Common myeloid progenitor, CD34-positive (primary cell): ENCODE data around the gene ADAM12.
A peak's percentile ranks its signal among the peaks of the same experiment; 100 is the strongest.

Experiments
- CTCF ChIA-PET: fragments of 350-600 bp; sonication (Branson Sonifier 250); formaldehyde crosslinking; loops from one replicate; lab custom pipeline; 2021; ENCODE audit warnings: antibody characterized with exemption; lab: Charles Lee
- POLR2A ChIA-PET: fragments of 350-600 bp; sonication (Branson Sonifier 250); formaldehyde crosslinking; loops from one replicate; lab custom pipeline; 2021; ENCODE audit warnings: antibody characterized with exemption; lab: Charles Lee
- DNase-seq, 3 donors: peaks; one replicate each; pipeline versions ENCODE4 v3.0.0 to v3.0.0-alpha.2; 2013
- H3K27ac ChIP-seq, 2 experiments: 1 replicate in 1 of 2; 2 replicates in 1 of 2; pipeline ENCODE4 v1.7.0; 2013; ENCODE audit warnings: inconsistent platforms in 2 of 2, low read length in 2 of 2, mild to moderate bottlenecking in 2 of 2, low read depth in 1 of 2, moderate library complexity in 1 of 2; ENCODE audit not compliant: severe bottlenecking in 2 of 2, insufficient read depth in 1 of 2, poor library complexity in 1 of 2
- H3K27me3 ChIP-seq, 5 experiments: replicated peaks in 2 of 5; 1 replicate in 3 of 5; 2 replicates in 2 of 5; pipeline versions ENCODE4 v1.6.1 to v1.7.0; 2013; ENCODE audit warnings: low read length in 4 of 5, mild to moderate bottlenecking in 2 of 5, moderate library complexity in 2 of 5, inconsistent platforms in 1 of 5; ENCODE audit not compliant: insufficient read depth in 5 of 5, control insufficient read depth in 4 of 5
- H3K36me3 ChIP-seq, 4 experiments: 1 replicate in 2 of 4; 2 replicates in 2 of 4; pipeline versions ENCODE4 v1.6.1 to v1.7.0; 2013; ENCODE audit warnings: low read length in 3 of 4, control low read depth in 1 of 4, mild to moderate bottlenecking in 1 of 4; ENCODE audit not compliant: control insufficient read depth in 4 of 4, insufficient read depth in 4 of 4
- H3K4me1 ChIP-seq, 4 experiments: 1 replicate in 3 of 4; 2 replicates in 1 of 4; pipeline versions ENCODE4 v1.6.1 to v1.7.1; 2013; ENCODE audit warnings: low read length in 3 of 4, mild to moderate bottlenecking in 3 of 4, control low read depth in 1 of 4, inconsistent platforms in 1 of 4, moderate library complexity in 1 of 4; ENCODE audit not compliant: control insufficient read depth in 4 of 4, insufficient read depth in 4 of 4; ENCODE audit errors: control extremely low read depth in 1 of 4
- H3K4me3 ChIP-seq, 7 experiments: 1 replicate in 4 of 7; 2 replicates in 3 of 7; pipeline versions ENCODE4 v1.5.1 to v1.7.0; 2013; ENCODE audit warnings: mild to moderate bottlenecking in 7 of 7, low read length in 6 of 7, moderate library complexity in 6 of 7, inconsistent platforms in 2 of 7, low read depth in 2 of 7, control low read depth in 1 of 7; ENCODE audit not compliant: insufficient read depth in 4 of 7, control insufficient read depth in 1 of 7; ENCODE audit errors: extremely low read depth in 1 of 7
- H3K9me3 ChIP-seq, 5 experiments: 1 replicate in 4 of 5; 2 replicates in 1 of 5; pipeline versions ENCODE4 v1.6.1 to v1.7.1; 2013; ENCODE audit warnings: low read length in 4 of 5, mild to moderate bottlenecking in 2 of 5, inconsistent platforms in 1 of 5, low read depth in 1 of 5, moderate library complexity in 1 of 5; ENCODE audit not compliant: control insufficient read depth in 4 of 5, insufficient read depth in 2 of 5; ENCODE audit errors: control extremely low read depth in 1 of 5
- WGBS: methylation state at CpG from one replicate; pipeline ENCODE4 v1.1.5; 2013; ENCODE audit not compliant: insufficient coverage; 5-methylcytosine and 5-hydroxymethylcytosine counted together

Gene ADAM12

GRCh38 chr10:126135941-126136595, 252.2 kb downstream of the ADAM12 start:
- POLR2A ChIA-PET: no interaction called here
- Histone ChIP-seq H3K36me3 (no peaks in the 10 kb centered on the region), H3K4me1 (peaks cover 12 to 22% (median 17%) of the 10 kb centered on the region in 4 experiments), H3K27me3 (no peaks in the 10 kb centered on the region), H3K4me3 (peak overlapping the region in 5 of 7 experiments; percentile 2 to 42 (median 4)), H3K27ac (peak overlapping the region in 1 of 2 experiments; percentile 15), H3K9me3 (peaks cover 0 to 4% (median 0%) of the 10 kb centered on the region in 5 experiments)
- CTCF ChIA-PET: interaction anchor here (0.8 to 1.3 kb wide), 4 partner anchors 21 to 368 kb away, joined by 3 read pairs; no protein-coding TSS in a partner anchor
- WGBS: 14% methylated on average over 4 of the region's 8 CpGs
- DNase-seq: peak; percentile 26 to 70 (median 56)

DNA sequence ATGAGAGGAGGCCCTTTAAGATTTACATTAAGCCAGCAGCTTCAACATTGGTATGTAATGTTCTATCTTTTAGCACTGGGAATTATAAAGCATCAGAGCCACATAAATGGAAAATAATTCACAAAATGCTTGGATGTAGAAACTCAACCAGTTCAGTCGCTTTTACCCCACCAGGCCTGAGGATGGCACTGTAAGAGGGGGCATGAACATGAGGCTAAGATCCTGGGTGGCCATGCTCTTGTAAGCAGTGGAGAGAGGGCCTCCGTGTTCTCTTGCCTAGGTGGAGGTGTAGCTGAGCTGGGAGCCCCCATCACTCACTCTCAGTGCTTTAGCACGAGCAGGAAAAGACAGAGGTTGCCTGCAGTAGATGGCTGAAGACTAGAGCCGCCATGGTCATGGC, 253.1 kb downstream of the ADAM12 start:
- CTCF ChIA-PET: interaction anchor here (1.0 kb wide), 1 partner anchor 11 kb away, joined by 3 read pairs; no protein-coding TSS in a partner anchor
- no peak overlapping the region for H3K4me3 ChIP-seq
- WGBS: 96% methylated on average over 3 of the region's 4 CpGs
- no peaks in the 10 kb centered on the region for H3K36me3 ChIP-seq
- H3K9me3 ChIP-seq: peaks cover 0 to 4% (median 0%) of the 10 kb centered on the region in 5 experiments
- peaks cover 12 to 22% (median 17%) of the 10 kb centered on the region in 4 experiments for H3K4me1 ChIP-seq
- no peaks in the 10 kb centered on the region for H3K27me3 ChIP-seq
- POLR2A ChIA-PET: no interaction called here
- DNase-seq: no peak
- no peak overlapping the region for H3K27ac ChIP-seq

DNA sequence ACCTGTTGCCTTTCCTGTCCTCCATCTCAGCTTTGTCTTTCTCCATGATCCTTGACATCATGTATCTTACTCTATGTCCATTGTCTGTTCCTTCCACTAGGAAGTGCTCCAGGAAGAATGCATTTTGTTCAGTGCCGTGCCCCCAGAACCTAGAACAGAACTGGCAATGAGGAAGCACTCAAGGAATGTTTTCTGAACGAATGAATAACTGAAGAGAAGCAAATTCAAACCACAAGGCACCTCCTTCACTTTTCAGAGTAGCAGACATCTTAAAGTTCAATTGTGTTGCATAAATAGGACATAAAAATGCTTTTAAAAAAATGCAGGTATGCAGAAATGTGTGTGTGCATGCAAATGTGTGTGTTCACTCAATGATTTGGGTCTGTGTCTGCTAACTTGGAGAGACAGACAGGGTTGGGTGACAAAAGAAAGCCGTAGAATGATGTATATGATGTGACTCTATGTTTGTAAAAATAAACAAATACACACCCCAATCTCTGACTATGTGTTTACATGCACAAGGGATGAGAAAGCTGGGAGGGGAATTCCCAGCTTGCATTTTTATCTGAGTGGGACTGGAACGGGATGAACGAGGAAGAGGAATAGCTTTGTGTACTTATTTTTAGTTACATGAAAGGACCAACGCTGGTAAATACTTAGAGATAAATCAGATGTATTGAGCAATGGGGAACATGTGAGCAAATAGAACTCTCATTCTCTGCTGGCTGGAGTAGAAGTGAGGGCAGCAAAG, 254.2 kb downstream of the ADAM12 start:
- no peak for DNase-seq
- WGBS: 91% methylated on average over 3 of the region's 6 CpGs
- CTCF ChIA-PET: interaction anchor here (0.8 kb wide), 1 partner anchor 13 kb away, joined by 3 read pairs; no protein-coding TSS in a partner anchor

GRCh38 chr10:126133082-126133620, 255.1 kb downstream of the ADAM12 start:
- WGBS: 100% methylated on average over 2 of the region's 9 CpGs
- ChIA-PET POLR2A (no interaction called here), CTCF (interaction anchor here (0.8 kb wide), 1 partner anchor 12 kb away, joined by 3 read pairs; no protein-coding TSS in a partner anchor)
- Histone ChIP-seq H3K4me1 (peaks cover 12 to 22% (median 17%) of the 10 kb centered on the region in 4 experiments), H3K27ac (no peak overlapping the region), H3K9me3 (peaks cover 0 to 4% (median 0%) of the 10 kb centered on the region in 5 experiments), H3K4me3 (no peak overlapping the region), H3K27me3 (no peaks in the 10 kb centered on the region), H3K36me3 (no peaks in the 10 kb centered on the region)
- no peak for DNase-seq

More for the DNA sequence above, 254.2 kb downstream of the ADAM12 start:
- Histone ChIP-seq H3K27ac (no peak overlapping the region), H3K4me3 (no peak overlapping the region), H3K4me1 (peaks cover 12 to 22% (median 17%) of the 10 kb centered on the region in 4 experiments), H3K36me3 (no peaks in the 10 kb centered on the region), H3K9me3 (peaks cover 0 to 4% (median 0%) of the 10 kb centered on the region in 5 experiments), H3K27me3 (no peaks in the 10 kb centered on the region)
- POLR2A ChIA-PET: no interaction called here

DNA sequence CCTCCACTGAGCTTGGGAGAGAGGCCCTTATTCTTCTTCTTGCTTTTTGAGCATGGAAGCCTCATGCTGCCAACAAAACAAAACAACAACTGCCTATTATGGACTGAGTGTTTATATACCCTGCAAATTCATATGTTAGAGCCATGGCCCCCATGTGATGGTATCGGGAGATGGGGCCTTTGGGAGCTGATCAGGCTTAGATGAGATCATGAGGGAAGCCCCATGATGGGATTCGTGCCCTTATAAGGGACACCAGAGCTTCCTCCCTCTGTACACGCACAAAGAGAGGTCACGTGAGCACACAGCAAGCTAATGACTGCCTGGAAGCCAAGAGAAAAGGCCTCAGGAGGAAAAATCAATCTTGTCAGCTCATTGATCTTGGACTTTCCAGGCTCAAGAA, 256.9 kb downstream of the ADAM12 start:
- POLR2A ChIA-PET: no interaction called here

GRCh38 chr10:126130271-126130710, 258.0 kb downstream of the ADAM12 start:
- no peaks in the 10 kb centered on the region for H3K27me3 ChIP-seq
- 98% methylated on average over 6 of the region's 9 CpGs for WGBS
- ChIA-PET CTCF (interaction anchor here (0.9 kb wide), 1 partner anchor 16 kb away, joined by 3 read pairs; no protein-coding TSS in a partner anchor), POLR2A (no interaction called here)
- H3K27ac ChIP-seq: no peak overlapping the region
- H3K9me3 ChIP-seq: no peaks in the 10 kb centered on the region
- peaks cover 2 to 5% (median 3%) of the 10 kb centered on the region in 4 experiments for H3K4me1 ChIP-seq
- no peaks in the 10 kb centered on the region for H3K36me3 ChIP-seq
- no peak overlapping the region for H3K4me3 ChIP-seq
- DNase-seq: no peak

More for the DNA sequence above, 256.9 kb downstream of the ADAM12 start:
- H3K4me3 ChIP-seq: no peak overlapping the region
- no peak for DNase-seq
- peaks cover 11 to 15% (median 13%) of the 10 kb centered on the region in 4 experiments for H3K4me1 ChIP-seq
- H3K36me3 ChIP-seq: no peaks in the 10 kb centered on the region
- no peak overlapping the region for H3K27ac ChIP-seq
- 96% methylated on average over 2 of the region's 4 CpGs for WGBS
- no peaks in the 10 kb centered on the region for H3K9me3 ChIP-seq
- no peaks in the 10 kb centered on the region for H3K27me3 ChIP-seq
- CTCF ChIA-PET: interaction anchor here (0.7 to 1.5 kb wide), 3 partner anchors 10 to 66 kb away, joined by 3 to 4 read pairs (median 3); no protein-coding TSS in a partner anchor
